GM18868 (cell line): ENCODE data around the gene VSTM5.

ENCODE experiments used
- ATAC-seq: cut with Tn5 transposase; IDR thresholded peaks from one replicate; pipeline ENCODE4 v1.9.1; 2021; ENCODE audit warnings: mild to moderate bottlenecking, moderate library complexity; ENCODE audit not compliant: unreplicated experiment

VSTM5 gene

DNA sequence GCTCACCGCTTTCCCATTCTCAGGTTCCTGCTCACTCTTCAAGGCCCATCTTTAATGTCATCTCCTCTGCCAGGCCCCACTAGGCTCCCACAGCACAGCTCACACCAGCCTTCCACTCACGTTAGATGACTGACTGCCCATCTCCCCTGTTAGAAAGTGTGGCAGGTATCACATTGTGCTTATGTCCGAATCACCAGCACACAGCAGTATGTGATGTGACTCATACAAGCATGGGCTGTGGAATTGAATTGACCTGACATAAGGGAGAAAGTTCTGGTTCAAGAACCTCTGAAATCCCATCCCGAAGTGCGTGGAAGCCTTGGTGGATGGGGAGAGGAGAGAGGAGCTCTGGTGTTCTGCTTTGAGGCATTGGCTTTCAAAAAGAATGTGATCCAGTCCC, 6.5 kb downstream of the VSTM5 start:
- no peak for ATAC-seq

DNA sequence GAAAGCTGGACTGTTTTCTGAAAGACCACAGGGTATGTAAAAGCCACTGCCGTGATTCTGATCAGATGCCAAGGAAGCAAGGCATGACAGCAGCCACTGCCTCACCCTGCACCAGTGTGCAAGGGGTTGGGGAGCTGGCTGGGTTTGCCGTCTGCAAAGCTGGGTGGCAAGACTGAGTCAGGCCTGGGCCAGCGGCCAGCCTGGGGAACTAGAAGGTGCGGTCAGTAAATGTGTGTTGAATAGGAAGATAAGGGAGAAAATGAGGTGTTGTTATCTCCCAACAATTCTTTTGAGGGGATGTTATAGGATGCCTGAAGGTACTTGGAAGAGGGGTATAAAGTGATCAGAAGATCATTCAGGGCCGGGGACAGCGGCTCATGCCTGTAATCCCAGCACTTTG, 8.0 kb downstream of the VSTM5 start:
- ATAC-seq, result no peak

DNA sequence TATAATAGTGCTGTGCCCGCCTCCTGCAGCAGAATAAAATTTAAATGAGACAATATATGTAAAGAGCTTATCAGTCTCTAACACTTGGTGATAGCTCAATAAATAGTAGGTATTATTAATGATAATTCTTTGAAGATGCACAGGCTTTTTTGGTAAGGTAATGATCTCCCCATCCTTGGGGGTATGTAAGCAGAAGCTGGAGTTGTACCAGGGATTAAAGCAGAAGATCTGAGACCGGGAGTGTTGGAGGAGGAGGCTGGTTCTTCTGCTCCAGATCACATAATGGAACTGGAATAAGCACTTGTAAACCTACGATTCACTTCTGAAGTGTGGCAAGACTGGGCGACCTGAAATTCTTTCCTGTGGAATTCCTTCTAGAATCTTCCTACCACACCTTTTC, 8.4 kb downstream of the VSTM5 start:
- no peak for ATAC-seq

DNA sequence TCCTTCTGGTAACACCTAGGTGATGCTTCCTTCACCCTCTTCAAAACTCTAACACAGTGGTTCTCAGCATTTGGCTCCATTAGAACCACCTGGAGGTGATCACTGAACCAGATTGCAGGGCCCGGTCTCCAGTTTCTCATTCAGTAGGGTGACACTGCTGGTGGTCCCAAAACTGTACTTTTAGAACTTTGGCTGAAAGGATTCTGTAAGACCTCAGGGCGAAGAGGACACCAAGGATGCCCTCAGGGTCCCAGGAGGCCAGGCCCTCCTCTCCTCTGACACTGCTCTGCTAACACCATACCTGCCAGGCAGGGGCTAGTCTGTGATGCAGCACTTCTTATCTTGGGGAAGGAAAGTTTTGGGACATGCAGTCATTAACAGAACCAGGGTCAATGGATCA, 9.0 kb downstream of the VSTM5 start:
- ATAC-seq, result no peak

DNA sequence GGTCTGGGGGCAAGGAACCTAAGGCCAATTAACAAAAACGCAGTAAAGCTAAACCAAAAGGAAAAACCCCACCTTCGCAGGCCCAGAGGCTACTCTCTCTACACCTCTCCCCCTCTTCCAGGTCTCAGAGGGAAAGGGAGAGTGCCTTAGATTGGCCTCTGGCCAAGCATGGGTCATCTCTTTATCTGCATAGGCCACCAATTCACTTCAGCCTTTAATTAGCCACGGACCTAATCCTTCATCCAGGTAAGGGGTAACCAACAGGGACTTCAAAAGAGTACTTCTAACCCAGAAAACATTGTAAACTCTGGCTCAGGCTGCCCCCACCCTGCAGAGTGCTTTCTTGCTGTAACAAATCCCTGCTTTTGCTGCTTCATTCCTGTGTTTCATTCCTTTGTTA, 9.4 kb downstream of the VSTM5 start:
- ATAC-seq, result no peak

DNA sequence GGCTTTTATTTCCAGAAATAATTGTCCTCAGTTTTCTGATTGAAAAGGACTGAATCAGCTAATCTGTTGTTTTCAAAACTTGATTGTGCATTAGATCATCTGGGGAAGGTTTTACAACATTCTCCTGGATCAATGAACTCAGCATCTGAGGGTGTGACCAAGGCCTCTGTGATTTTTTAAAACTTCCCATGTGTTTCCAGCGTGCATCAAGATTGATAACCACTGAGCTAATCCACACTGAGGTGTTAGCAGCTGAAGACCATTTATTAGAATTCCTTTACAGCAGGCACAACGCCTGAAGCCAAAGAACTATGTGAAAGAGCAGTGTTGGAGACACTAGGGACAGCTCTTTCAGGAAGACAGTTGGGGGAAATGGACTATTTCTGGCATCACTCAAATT, 10.2 kb downstream of the VSTM5 start:
- ATAC-seq, result no peak

DNA sequence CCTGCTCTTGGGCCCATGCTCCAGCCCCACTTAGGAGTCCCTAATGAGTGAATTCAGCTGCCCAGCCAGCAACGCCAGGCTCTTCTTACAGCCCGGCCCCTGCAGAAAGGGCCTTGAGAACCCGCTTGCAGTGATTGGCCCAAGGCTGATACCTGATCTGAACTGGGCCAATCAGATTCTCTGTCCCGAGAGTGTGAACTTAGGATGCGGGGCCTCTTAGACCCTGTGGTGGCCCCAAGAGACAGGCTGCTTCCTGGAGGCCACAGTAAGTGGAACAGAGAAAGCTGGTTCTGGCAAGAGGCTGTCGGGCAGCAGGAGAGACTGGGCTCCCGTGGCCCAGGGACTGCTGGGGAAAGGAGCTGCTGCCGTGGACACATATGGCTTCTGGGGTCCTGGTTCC, 11.5 kb downstream of the VSTM5 start:
- ATAC-seq, result no peak

DNA sequence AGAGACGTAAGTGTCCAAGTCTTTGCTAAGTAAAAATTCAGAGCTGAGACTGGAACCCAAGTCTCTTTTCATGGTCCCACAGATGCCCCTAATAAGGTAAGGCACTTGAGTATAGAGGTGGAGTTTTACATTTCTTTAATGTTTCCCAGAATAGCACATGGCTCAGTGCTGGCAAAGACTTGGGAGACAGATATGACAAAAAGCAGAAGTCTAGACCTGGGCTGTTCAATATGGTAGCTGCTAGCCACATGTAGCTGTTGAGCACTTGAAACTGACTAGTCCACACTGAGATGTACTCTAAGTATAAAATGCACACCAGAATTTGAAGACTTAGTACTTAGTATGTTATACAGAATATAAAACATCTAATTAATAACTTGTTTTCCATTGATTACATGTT, 17.6 kb downstream of the VSTM5 start:
- ATAC-seq, result no peak

DNA sequence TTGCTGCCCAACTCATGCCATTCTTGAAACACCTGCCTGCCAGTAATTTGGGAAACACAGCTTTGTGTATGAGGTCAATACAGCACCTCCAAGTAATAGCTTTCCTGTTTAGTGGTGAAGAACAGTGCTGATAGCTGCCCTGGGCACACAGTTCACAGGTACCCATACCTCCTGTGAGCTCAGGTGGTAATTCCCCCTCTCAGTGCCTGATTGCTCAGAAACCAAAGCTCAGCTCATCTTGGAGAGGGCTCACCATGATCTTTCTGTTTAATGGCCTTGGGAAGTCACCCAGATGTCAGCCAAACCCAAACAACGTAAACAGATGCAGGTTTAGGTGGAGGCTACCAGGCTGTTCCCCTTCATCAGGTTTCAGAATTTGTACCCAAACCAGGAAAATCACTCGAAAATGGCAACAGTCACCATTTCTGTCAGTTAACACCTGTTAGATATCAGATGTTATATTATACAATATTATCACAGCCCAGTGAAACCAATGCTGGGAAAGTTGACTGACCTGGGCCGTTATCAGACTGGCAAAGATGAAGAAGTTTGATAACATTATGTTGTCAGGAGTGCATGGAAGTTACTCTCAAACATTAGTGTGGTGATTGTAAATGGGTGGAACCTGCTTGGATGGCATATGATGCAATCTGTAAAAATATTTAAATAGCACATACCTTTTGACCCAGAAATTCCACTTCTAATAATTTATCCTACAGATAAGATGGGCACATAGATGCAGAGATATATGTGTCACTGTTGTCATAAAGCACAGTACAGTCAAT, 18.9 kb downstream of the VSTM5 start:
- no peak for ATAC-seq

DNA sequence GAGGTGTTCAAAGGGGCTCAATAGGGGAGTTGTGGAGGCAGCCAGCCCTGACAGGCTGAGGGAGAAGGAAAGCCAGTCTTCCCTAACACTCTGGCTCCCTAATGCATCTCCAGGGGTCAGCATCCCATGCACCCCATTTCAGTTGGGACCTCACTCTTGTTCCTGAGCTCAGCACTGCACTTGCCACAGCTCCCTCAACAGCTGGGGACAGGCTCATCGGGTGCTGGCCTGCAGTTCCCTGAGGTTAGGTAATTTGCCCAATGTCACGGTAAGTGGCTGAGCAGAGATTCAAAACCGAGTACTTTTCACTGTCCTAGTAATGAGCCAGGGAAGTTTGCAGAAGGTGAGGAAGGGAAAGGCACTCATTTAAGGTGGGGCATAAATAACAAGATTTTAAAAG, 20.8 kb downstream of the VSTM5 start:
- ATAC-seq, result no peak

DNA sequence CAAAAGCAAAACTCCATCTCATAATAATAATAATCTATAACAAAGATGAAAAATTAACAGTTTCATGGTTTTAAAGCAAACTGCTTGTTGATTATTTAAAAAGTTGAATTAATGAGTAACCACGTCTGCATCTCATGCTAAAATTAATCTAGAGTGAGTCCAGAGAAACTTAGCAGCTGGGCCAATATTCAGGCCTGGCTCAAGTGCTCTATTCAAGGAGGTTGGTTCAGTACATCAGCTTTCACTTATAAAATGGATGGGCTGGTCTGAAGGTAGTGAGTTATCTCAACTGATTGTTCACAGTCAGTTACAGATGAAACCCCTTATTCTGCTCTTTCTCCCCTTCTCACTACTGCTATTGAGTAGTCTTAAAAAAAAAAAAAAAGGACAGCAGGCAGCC, 23.1 kb downstream of the VSTM5 start:
- ATAC-seq, result no peak

DNA sequence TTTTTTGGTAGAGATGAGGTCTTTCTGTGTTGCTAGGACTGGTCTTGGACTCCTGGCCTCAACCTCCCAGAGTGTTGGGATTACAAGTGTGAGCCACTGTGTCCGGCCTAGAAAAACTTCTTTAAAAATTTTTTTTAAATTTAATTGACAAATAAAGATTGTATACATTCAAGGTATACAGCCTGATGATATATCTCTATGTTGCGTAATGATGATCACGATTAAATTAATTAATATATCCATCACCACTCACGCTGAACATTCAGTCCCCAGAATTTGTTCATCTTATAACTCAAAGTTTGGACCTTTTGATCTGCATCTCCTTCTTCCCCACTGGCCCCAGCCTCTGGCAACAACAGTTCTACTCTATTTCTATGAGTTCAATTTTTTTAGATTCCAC, 27.2 kb downstream of the VSTM5 start:
- no peak for ATAC-seq

DNA sequence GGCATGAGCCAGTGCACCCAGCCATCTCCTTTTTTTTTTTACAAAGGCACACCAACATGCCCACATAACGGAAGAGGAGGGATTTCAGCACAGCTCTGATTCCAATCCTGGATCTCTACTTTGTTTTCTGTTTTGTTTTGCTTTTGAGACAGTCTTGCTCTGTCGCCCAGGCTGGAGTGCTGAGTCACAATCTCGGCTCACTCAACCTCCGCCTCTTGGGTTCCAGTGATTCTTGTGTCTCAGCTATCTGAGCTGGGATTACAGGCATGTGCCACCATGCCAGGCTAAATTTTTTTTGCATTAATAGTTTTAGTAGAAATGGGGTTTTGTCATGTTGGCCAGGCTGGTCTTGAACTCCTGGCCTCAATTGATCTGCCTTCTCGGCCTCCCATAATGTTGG, 28.1 kb downstream of the VSTM5 start:
- no peak for ATAC-seq

DNA sequence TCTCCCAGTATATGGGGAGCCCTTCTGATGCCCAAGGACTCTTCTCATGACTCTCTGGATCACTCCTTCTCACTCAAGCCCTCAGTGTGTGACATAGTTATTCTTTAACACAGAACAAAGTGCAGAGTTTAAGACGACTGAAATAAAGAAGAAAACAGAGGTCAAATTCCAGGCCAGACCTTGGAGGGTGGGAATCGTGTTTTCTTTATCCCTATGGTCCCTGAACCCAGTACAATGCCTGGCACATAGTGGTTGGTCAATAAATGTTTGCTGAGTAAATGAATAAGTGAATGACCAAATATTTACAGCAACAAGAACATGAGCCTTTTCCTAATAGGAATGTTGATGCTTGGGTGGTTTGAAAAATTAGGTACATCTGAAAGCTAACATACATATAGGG, 28.8 kb downstream of the VSTM5 start:
- no peak for ATAC-seq

DNA sequence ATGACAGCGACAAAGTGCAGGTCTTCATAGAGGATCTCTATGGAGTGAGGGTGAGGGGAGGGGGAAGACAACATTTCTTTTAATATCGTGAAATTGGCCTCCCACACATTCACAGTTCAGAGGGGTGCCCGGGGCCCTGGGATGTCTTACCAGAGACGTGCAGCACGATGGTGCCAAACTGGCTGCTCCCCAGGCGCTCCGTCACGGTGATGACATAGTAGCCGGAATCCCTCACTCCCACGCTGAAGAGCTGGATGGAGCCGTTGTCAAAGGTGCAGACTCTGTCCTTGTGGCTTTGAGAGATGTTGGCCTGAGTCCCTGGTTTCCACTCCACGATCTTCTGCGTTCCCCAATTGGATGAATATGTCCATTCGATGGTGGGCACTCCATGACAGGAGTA, 29.6 kb downstream of the VSTM5 start:
- no peak for ATAC-seq

DNA sequence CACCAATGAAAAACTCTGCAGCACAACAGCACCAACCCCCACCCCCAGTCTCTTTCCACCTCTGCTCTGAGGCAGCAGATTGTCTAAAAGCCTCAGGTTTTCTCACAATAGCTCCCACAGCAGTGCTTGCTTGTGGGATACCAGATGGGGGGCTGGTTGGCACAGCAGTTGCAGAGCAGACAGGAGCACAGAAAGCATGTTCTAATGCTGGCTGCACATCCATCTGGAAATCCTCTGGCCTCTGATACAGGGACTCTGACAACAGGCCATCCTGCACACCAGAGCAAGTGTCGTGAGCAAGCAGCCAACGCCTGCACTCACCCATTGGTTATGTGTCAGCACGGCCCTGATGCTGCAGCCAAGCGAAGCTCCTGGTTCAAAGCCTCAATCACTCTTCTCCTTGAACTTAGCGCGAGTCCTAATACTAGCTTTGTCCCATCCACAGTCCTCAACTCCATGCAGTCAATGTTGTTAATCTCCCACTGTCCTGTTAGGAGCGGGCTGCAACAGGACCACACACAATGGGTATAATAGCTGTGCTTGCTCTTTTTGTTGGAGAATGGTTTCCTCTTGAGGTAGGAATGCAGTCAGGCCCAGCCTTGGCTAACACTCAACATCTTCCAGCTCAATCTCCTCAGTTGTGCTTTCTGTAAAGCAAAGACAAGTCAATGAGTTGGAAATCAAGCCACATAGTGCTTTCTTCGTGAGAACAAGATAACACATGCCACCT, 30.3 kb downstream of the VSTM5 start:
- no peak for ATAC-seq

DNA sequence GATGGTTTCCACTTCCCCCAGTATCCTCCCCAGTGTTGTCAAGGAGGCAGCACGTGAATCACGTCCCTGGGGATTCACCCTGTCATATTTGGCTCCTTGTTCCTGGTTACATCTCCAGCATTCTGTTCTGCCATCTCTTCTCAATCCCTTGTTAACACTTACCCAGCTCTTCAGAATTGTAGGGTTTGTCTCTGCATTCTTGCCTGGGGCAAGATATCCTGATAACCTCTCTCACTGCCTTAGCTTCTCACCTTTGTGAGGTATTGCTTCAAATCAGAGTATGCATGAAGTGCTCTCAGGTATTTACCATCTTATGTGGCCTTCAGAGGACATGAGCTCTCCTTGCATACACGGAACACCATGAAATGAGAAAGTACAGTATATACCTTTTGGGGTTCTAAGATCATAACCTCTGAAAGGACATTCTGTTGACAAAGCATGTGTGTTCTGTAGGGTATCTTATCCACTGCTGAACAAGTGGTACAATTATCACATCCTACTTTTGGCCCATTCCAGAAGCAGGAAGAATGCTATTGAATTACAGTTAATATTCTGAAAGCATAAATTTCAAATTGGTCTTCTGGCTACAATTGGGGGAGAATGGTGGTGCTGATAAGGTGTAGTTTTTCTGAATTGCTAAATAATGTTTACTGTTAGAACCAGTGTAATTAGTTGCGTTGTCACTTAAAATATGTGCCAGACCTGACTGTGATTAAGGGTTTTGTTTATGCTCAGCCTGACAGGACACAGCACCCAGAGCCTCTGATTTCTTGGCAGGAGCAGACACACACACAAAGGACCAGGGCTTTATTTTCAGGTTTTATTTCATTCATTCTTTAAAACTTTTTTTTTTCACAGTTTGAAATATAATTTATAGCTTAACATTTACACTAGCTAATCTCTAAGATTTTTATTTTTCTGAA, 32.7 kb downstream of the VSTM5 start:
- ATAC-seq, result no peak

DNA sequence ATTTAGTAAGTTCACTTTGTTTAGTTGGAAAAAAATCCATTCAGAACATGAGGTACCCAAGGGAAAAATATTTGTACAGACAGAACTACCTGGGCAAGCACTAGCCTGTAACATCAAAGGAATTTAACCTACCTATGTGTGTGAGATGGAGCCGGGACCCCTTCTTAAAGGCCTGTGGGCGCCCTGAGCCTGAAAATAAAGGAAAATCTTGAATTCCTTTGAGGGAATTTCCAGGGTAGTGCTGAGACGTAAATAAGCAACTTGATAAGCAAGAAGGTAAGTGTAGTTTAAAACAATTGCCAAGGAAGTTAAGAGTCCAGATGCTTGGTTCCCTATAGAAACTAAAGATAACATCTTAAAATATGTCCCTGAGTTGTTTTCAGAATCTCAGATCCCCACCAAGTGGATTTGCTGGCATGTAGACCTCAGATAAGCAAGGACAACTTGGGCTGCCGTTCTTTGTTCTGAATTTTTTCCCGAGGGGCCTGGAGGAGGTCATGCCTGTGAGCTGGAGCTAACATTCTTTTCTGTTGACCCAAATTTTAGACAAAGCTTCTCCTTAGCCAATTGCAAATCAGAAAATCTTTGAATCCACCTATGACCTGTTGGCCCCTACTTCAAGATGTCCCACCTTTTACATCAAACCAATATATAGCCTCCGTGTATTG, 35.3 kb downstream of the VSTM5 start:
- no peak for ATAC-seq

DNA sequence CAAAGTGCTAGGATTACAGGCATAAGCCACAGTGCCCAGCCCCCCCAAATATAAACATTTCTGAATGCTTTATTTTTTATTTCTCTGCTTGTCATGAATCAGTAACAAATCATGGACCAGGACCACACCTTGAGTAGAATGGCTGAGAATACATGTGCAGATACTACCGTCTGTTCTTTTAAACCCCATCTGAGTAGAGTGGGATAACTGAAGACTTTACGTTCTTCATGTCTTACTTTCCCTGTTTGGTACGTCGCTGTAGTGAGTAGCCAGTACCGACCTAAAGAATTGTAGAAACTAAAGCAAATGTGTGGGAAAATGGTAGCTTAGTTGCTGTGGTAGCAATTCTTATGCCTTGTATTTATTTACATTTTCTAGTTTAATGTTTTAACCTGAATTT, 36.4 kb downstream of the VSTM5 start:
- no peak for ATAC-seq

DNA sequence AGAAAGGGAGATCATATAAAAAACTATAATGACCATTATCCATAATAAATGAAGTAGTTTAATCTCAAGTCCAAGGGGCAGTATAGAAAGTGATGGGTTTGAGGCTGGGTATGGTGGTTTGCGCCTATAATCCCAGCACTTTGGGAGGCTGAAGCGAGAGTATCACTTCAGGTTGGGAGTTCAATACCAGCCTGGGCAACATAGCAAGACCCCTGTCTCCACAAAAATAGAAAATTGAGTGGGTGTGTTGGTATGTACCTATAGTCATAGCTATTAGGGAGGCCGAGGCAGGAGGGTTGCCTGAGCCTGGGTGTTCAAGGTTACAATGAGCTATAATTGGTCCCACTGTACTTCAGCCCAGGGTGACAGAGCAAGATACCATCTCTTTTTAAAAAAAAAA, 42.4 kb downstream of the VSTM5 start:
- no peak for ATAC-seq

DNA sequence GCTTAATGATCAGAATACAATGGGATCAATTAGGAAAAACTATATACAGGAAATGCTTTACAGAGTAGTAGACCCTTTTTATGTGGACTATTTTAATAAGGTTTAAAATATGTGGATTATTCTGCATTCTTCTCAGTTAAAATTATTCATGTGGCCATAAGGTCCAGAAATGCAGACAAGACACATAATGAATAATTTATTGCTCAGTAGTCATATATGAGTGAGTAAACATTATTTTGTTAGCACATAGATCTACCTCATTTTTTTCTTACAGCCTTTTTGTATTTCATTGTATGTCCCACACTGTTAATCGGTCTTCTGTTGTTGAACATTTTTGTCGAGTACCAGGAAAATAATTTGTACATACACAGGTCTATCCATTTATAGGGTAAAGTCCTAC, 45.5 kb downstream of the VSTM5 start:
- ATAC-seq, result no peak
